NCI-H1092 treated with DMSO at 0.1 percent for 48 hours (cell line): ENCODE data around the gene LCNL1.
"Not testable (repeated sequence)": the region's sequence is repeated elsewhere in the genome, so short reads cannot be mapped to it uniquely, and the experiment has no call there.

ENCODE experiments used
- DNase-seq: peaks from one replicate; lab custom pipeline; 2025; lab: John Stamatoyannopoulos, UW

LCNL1 gene

DNA sequence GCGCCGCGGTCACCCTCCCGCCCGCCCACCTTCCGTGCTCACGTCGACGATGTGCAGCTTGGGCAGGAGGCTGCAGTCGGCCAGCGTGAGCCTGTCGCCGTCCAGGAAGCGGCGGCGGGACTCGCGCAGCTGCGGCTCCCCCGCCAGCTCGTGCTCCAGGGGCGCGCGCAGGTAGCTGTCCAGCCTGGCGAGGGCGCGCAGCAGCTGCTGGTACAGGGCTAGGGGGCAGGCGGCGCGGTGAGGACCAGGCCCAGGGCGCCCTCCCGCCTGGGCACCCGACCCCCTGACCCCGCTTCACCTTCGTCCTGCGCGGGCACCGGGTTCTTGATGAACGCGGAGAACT, 12.1 kb downstream of the LCNL1 start:
- DNase-seq = no peak

DNA sequence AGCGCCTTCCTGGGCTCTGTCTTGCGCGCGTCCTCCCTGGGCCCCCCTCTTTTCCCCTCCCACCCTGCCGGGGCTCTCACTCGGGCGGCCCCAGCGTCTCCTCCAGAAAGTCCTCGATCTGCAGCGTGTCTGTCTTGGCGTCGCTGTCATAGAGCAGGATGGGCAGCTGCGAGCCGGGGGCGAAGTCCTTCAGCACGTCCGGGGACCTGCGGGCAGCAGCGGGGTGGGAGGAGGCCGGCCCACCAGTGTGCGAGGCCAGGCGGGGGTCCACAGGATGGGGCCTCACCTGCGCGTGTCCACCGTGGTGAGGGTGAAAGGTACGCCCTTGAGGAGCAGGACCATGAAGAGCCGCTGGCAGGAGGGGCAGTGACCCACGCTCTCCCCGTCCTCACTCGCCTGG, 12.6 kb downstream of the LCNL1 start:
- no peak for DNase-seq

DNA sequence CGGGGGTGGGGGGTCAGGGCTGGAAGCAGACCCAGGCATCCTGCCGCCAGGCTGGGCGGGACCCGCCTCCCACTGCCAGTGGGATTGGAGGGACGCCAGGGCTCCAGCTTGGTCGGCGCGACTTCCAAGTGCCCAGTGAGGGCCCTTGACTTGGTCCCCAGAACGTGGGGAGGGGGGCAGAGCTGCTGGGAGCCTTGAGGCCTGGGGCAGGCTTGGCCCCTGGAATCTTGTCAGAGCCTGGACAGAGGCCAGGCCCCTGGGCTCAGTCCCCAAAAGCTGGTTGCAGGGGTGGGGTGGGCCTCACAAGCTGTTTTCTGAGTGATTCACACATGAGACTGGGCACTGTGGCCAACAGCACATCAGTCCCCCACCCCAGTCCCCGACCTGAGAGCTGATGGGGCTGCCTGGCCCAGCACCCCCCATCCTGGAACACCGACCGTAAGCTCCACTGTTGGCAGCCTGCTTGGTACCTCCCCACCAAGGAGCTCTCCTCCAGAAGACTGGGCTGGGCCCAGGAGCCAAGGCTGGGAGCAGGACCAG, 13.0 kb downstream of the LCNL1 start:
- DNase-seq = peak; percentile 22

DNA sequence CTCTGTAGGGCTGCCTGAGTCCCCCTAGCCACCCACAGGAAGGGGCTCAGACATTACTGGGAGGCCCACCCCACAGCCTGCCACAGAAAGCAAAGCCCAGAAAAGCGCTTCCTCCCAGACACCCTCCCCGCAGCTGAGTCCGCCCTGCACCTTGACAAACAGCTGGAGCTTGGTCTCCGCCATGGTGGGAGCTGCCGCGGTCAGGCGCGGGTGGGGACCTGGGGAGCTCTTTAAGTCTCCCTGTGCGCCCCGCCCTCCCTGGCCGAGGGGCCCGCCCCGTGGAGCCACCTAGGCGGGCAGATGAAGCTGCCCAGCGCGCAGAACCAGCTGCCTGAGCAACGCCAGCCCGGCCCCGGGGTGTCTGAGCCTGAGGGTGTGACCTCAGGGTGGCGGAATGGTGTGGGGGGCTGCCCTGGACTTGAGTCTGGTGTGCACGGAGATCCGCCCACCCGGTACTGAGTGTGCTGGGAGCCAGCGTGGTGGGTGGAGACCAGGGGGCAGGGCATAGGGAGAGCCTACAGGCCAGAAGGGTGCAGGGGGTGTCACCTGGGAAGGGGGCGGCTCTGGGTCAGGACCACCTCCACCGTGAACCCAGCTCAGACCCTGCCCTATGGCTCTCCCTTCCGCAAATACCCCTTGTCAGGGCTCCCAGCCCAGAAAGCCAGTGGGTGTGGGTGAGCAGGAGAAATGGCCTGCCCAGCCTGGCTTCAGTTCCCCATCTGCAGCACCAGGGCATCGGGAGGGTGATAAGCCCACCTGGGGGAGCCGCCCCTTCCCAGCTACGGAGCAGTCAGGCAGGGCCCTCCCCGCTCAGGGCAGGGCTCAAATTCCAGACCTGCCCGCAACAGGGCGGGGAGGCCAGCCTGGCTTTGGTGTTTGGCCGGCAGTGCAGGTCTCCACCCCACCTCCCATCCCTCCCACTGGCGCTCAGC, 13.8 kb downstream of the LCNL1 start, which contains the start of gene CLIC3:
CLIC3 (minus strand) TSS at position 208 of the 932 bp plus-strand sequence; CDS start at position 183, 25 bp downstream.
- DNase-seq = no peak

DNA sequence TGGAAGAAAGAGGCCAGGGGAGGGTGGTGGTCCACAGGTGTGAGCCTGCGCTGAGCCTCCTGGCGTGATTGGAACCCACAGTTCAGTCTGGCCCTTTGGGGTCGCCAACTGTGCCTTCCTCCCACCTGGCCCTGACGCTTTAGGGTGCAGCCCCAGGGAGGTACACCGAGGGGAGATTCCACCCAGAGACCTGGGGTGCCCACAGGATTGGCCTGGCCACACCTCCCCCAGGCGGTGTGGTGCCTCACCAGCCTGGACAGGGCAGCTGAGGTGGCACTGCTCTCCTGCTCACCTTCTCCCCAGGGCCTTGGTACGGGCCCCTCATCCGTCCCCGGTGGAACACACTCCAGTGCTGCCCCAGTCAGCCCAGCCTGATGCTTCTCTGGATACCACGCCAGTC, 14.6 kb downstream of the LCNL1 start:
- no peak for DNase-seq

DNA sequence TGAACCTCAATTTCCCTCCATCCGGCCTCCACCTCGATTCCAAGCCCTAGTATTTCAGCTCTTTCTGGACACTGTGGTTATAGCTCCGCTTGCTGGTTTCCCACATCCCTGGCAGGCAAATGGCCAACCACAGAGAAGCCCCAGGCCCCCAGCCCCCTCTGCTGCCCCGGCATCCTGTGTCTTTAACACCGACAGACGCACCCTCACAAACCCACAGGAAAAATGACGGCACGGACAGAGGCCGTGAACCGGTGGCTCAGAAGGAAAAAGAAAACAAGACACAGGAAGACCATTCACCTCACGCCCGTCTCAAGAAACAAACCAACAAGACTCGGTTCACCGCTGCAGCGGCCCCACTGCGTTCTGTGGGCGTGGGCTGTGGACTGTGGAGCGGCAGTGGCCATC, 15.0 kb downstream of the LCNL1 start:
- DNase-seq = no peak

DNA sequence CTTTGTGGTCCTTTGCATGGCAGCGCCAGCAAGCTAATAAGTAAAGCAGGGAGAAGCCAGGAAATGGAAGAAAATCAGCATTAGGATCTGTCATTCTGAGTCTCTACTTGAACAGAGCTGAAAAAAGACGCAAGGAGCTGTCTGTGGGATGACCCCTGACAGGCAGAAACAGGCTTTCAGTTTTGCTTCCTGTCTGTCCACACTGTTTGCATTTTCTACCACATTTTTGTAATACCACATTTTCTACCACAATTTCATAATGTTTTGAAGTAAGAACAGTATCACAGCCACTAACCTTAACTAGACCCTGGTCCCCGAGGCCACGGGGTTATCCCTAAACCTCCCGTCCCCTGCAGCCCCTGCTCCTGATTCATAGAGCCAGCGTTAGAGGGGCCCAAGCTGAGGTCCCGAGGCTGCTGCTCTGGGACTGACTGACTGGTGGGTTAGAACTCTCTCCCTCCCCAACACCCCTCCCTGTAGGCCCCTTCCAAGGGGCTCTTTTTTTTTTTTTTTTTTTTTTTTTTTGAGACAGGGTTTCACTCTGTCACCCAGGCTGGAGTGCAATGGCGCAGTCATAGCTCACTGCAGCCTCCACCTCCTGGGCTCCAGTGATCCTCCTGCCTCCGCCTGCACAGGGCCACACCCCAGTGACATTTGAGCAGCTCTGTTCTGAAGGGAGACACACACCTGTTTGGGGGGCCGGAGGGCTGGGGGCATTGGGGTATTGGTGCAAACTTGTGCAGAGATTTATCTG, 17.6 kb downstream of the LCNL1 start:
- no peak for DNase-seq

DNA sequence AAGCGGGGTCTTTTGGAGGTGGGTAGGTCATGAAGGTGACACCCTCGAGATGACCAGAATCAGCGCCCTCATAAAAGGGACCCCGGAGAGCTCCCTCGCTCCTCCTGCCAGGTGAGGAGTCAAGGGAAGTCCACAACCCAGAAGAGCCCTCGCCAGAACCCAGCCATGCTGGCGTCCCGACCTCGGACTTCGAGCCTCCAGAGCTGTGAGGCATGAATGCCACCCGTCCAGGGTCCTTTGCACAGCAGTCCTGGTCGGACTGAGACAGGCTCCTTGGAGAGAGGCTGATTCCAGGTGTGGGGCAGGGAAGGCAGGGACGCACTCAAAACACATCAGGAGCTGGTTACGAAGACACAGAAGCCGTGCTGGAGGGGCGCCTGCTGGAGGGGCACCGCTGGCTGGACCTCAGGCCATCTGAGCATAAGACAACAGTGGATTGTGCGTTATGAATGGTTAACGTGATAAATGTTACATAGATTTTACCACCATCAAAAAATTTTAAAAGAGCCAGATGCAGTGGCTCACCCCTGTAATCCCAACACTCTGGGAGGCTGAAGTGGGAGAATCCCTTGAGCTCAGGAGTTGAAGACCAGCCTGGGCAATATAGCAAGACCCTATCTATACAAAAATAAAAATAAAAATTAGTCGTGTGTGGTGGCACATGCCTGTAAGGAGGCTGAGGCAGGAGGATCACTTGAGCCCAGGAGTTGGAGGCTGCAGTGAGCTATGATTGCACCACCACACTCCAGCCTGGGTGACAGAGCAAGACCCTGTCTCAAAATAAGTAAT, 19.3 kb downstream of the LCNL1 start:
- DNase-seq = no peak

DNA sequence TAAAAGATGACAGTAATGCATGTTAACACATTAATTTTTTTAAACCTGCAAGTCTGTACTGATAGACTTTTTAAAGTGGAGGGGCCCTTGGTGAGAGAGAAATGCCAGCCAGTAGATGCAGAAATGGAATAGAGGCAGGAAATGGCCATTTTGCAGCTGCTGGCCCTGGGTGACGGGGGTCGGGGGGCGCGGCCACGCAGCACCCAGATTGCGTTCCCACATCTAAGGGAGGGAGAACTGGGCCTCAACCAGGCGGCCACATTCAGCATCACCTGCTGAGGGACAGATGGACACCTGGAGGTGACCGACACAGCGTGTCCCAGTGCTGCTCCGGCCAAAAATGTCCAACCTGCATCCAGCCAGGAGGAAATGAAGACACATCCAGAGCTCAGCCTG, 19.9 kb downstream of the LCNL1 start:
- no peak for DNase-seq

DNA sequence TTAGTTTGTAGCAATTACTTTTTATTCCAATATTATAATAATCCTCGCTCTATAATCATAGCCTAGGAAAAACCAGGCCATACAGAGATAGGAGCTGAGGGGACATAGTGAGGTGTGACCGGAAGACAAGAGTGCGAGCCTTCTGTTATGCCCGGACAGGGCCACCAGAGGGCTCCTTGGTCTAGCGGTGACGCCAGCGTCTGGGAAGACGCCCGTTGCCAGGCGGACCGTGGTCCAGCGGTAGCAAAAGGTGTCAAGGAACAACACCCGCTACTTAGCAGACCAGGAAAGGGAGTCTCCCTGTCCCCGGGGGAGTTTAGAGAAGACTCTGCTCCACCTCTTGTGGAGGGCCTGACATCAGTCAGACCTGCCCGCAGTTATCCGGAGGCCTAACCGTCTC, 21.5 kb downstream of the LCNL1 start:
- DNase-seq = not testable (repeated sequence)

DNA sequence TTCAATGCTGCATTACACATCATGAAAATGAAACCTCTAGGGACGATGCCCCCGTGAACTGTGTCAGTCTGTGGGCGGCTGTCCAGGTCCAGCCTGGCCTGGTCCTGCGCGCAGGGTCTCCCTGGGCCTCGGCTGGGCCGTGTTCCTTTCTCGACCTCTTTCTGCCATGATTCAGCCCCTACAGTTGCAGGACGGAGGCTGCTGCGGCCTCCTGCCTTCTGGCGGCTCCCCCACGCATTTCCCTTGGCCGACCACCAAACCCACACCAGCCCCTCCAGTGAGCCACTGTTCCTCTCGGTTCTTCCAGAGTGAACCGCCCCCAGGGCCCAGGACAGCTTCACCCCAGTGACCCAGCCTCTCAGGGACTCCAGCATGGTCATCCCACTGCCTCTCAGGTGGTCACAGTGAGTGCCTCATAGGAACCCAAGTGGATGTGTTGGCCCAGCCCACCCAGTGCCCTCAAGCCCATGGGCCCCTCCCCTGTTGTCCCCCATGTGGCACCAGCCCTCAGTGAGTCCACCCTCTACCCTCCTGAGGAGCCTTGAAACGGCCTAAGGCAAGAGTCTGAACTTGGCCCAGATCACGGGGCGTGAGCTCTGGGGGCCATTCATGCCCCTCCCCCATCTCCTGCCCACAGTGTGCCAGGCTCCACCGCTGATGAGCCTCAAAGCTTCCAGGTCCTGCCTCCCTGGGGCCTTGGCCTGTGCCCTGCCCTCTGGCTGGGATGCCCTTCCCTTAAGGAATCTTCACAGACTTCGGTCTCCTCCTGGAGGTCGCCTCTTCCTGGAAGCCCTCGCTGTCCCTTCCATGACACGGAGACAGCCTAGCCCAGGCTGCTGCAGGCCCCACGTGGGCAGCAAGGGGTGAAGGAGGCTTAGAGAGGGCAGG, 23.6 kb downstream of the LCNL1 start:
- DNase-seq = no peak

DNA sequence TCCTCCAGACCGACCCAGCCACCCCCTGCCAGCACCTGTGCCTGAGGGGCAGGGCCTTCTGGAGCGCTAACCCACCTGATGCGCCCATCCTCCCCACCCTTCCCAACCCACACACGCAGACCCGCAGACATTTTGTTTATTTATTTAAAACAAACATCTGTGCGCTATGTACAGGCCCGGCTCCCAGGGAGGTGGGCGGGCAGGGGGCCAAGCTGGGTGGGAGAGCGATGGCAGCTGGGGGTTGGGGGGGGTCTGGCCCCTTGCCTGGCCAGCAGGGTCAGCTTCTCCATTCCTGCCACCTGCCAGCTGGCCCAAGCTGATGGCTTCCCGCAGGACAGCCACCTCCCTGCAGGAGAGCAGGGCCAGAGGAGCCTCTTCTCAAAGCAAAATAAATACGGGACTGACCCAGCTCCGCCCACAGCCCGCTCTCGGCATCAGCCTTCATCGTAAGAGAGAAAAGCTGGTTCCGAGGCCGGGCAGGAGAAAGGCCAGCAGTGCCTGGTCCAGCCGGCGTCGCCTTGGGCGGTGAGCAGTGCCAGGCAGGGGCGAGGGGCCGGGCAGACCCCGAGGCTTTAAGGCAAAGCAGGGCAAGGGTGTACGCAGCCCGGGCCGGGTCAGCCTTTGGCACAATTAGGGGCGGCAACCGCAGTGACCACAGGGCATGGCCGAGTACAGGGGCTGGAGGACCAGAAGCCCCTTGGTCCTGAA, 24.5 kb downstream of the LCNL1 start:
- peak; percentile 51 for DNase-seq

DNA sequence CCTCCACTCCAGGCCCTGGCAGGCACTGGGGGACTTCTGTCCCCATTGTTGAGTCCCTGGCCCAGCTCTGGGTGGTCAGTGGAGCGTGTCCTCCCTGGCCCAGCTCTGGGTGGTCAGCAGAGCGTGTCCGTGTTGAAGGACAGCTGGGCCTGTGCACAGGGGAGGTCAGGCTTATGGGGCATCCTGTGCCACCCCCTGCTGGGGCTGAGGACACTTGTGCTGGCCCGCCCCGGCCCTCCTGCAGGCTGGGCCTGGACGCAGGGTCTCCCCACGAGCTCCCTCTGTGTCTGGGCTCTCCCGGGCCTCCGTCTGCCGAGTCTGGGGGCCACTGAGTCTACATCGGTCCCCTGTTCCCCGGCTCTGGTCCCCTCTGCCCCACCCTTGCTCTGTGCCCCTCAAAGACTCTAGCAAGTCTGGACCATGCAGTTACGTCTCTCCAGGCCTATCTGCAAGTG, 25.1 kb downstream of the LCNL1 start:
- DNase-seq = no peak

DNA sequence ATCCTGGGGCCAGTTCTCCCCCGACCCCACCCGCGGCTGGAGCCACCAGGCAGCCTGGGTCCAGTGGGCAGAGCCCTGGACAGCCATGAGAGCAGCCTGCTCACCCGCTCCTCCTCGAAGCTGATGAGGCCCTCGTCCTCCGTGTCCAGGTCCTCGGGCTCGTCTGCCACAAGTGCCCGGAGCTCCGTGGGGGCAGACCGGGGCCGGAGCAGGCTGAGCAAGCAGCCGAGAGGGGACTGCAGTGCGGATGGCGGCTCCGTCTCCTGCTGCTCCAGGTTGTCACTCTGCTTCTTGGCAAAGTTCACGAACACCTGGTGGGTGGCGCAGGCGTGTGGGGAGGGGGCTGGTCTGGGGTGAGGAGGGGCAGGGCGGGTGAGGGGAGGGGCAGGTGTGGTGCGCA, 25.5 kb downstream of the LCNL1 start:
- no peak for DNase-seq

DNA sequence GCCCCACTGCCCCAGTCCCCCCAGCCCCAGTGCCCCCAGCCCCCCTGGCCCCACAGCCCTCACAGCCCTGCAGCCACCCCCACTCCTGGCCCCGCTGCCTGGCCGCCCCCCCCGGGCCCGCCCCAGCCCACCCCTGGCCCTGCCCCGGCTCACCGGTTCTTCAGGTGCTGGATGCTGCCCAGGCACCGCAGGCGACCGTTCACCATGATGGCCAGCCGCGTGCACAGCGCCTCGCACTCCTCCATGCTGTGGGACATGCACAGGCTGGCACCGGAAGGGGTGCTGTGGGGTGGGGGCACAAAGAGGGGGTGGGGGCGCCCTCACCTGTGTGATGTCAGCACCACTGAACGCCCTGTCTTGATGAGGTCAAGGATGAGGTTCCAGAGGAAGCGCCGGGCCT, 26.4 kb downstream of the LCNL1 start:
- no peak for DNase-seq

DNA sequence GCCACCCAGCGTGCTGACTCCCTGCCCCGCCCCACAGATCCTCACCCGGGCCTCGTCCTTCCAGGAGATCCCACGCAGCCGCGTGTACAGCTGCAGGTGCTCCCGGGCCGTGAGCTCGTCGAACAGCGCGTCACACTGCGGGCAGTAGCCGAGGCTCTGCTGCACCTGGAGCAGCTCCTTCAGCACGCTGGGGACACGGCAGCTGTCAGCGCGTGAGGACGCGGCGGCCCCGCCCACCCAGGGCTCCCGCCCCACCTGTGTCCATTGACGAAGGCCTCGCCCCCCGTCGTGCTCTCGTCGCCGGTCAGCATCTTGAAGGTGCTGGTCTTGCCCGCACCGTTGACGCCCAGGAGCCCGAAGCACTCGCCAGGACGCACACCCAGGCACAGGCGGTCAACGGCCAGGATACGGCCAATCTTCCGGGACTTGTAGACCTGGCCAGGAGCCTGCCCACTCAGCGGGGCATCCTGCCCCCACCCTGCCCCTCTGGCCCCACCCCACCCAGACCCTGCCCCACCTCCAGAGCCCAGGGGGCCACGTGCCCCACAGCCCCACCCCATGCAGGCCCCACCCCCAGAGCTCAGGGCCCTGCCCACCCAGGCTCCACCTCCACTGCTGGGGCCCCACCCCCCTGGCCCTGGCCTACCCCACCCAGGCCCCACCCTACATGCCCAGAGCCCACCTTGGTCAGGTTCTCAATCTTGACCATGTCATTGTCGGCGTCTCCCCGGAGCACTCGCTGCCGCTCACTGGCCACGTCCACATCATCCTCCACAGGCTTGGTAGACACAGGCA, 27.3 kb downstream of the LCNL1 start:
- DNase-seq = no peak

DNA sequence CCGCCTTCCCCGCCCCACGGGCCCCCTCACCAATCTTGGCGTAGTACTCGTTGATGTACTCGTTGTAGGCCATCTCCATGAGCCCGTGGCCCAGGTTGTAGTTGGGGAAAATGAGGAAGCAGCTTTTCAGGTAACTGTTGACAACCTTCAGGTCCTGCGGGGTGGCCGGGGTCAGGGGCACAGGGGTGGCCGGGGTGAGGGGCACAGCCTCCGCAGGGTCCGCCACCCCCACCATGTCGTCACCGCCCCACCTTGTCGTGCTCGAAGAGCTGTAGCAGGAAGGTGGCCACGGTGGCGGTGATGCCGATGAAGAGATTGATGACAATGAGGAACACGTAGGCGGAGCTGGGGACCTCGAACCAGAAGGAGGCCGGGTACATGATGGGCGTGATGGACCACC, 28.4 kb downstream of the LCNL1 start:
- no peak for DNase-seq

DNA sequence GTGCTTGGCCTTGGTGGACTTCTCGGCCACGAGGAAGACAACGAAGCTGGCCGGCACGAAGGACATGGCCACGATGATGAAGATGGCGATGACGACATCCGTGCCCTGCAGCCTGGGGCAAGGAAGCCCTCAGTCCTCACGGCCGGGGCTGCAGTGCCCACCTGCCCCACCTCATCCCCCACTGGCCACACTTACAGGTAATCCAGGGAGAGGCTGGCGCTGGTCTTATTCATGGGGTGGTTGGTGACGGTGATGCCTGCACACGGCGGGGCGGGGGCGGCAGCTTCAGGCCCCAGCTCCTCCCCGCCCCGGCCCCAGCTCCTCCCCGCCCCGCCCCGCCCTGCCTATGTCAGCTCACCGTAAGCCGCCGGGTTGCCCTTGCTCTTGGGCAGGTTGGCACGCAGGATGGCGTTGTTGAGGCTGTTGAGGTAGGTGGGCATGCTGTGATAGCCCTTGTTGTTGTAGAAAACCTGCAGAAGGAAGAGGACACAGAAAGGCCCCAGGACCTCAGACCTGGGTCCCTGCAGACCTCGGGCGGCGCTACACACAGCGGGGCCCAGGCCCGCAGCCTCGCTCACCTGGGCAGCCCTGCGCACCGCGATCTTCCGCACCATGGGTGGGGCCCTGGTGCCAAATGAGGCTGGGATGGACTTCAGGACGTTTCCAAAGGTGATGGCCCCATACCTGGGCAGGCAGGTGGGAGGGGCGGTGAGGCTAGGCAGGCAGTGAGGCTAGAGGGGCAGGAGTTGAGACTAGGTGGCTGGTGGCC, 29.3 kb downstream of the LCNL1 start:
- DNase-seq = no peak
